ENCODE measurements around the gene MYO1G.
"Not testable (repeated sequence)": the region's sequence is repeated elsewhere in the genome, so short reads cannot be mapped to it uniquely, and the experiment has no call there.

MYO1G gene

DNA sequence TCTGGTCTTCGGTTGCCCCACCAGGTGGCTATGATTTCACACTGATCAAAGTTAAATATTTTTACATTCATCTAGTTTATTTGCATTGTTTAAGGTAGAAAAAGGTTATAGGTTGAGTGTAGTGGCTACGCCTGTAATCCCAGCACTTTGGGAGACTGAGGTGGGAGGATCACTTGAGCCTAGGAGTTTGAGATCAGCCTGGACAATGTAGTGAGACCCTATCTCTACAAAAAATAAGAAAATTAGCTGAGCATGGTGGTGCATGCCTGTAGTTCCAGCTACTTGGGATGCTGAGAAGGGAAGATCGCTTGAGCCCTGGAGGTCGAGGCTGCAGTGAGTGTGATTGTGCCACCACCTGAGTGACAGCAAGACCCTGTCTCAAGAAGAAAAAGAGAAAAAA, 25.0 kb upstream of the MYO1G start:
- no peak for DNase-seq (ENCODE audit: low spot score in 2 of 2)
- H3K4me3 Mint-ChIP-seq = no peak overlapping the region
- peaks cover 51% of the 10 kb centered on the region for H3K4me1 Mint-ChIP-seq

DNA sequence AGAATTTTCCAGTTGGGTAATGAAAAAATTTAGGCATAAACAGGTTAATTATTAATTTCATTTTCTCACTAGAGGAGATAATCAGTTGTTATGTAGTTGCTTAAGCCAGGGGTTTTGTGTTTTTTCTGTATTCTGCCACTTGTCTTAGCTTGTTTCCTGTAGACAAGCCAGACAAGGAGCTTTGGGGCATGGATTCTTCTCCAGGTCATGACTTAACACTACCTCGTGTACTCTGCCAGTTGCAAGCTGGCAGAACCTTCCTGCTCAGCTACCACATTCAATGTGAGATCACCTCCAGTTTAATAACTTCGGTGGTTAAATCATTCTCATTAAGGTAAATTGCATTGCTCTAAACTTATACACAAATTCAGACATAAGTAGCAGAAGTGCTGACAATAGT, 23.0 kb upstream of the MYO1G start:
- H3K4me1 Mint-ChIP-seq = peaks cover 48% of the 10 kb centered on the region
- DNase-seq (ENCODE audit: low spot score in 2 of 2) (no peak), ATAC-seq (no peak)
- peaks cover 46% of the 10 kb centered on the region for H3K36me3 Mint-ChIP-seq
- peak overlapping the region; percentile 81 for H3K27ac Mint-ChIP-seq
- H3K9me3 Mint-ChIP-seq = no peaks in the 10 kb centered on the region
- H3K4me3 Mint-ChIP-seq = peak overlapping the region; percentile 79

More for the DNA sequence above, 25.0 kb upstream of the MYO1G start:
- no peaks in the 10 kb centered on the region for H3K9me3 Mint-ChIP-seq
- H3K36me3 Mint-ChIP-seq = peaks cover 59% of the 10 kb centered on the region
- no peak for ATAC-seq
- no peak overlapping the region for H3K27ac Mint-ChIP-seq

DNA sequence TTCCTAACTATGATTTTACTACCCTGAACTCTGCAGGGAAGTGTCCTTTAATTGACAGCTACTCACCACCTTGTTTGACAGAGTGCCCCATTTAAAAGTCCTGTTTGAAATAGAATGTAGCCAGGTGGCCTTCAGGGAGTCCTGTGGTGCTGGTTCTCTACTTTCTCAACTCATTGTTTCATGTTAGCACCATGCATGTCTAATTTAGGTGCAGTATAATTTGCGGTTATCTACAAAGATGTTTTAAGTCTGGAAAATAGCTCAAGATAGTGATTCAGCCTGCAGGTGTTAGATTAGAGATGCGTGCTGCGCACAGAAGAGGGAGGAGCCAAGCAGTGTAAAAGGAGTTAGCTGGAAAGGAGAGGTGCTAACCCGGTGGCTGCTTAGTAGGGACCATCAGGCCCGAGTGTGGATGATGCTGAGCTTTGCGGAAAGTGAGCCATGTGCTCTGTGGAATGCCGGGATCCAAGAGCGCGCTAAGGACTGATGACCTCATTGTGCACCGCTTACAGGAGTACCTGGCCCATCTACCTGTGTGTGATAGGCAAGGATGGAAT, 22.4 kb upstream of the MYO1G start:
- Mint-ChIP-seq H3K9me3 (no peaks in the 10 kb centered on the region), H3K4me3 (peak overlapping the region; percentile 79), H3K27ac (peak overlapping the region; percentile 81), H3K4me1 (peaks cover 52% of the 10 kb centered on the region), H3K36me3 (peaks cover 51% of the 10 kb centered on the region)
- DNase-seq (ENCODE audit: low spot score in 2 of 2) = peak in 1 of 2 donors; percentile 67
- peak; percentile 33 for ATAC-seq

DNA sequence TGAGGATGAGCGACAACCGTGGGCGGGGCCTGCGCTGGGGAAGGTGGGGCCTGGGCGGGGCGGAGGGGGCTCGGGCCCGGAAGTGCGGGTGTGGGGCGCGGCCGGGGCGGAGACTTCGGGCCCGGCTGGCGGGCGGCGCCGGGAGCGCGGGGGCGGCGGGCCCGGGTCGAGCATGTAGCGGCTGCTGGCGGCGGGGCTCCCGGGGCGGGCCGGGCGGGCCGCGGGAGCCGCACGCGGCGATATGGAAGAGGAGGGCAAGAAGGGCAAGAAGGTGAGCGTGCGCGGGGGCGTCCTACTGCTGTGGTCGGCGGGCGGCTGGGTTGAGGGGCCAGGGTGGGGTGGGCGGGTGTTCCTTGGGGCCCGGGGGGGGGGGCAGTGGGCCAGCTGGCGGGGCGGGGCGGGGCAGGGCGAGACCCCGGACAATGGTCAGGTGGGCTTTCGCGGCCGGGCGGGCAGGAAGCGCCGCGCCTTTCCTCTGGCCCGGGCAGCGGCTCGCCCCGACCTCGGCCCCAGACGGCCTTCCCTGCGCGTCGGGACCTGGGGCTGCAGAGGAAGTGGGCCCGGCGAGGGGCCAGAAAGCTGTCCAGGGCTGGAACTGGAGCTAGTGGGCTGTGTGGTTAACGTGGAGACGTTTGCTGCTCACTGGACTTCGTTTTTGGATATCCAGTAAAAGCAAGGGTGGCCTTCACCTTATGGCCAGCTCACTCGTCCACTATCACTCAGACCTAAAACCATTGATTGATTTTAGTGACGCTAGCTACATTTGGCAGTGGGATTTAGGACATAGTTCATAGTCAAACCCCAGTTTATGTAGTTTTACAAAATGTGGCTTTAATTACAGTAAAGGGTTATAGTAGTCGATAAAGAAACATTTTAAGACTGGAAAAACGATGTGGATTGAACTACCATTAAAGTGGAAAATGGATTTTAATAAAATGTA, 21.5 kb upstream of the MYO1G start, which contains the start of gene CCM2:
Gene CCM2 (plus strand): TSS at position 109 of the 940 bp plus-strand sequence. CDS start 133 bp downstream, at position 242.
- peaks cover 53% of the 10 kb centered on the region for H3K4me1 Mint-ChIP-seq
- H3K9me3 Mint-ChIP-seq = no peaks in the 10 kb centered on the region
- ATAC-seq (peak; percentile 2), DNase-seq (ENCODE audit: low spot score in 2 of 2) (peak in 1 of 2 donors; percentile 77)
- peaks cover 51% of the 10 kb centered on the region for H3K36me3 Mint-ChIP-seq
- peak within 1 kb of the TSS; percentile 79 for H3K4me3 Mint-ChIP-seq
- peak within 1 kb of the TSS; percentile 81 for H3K27ac Mint-ChIP-seq

DNA sequence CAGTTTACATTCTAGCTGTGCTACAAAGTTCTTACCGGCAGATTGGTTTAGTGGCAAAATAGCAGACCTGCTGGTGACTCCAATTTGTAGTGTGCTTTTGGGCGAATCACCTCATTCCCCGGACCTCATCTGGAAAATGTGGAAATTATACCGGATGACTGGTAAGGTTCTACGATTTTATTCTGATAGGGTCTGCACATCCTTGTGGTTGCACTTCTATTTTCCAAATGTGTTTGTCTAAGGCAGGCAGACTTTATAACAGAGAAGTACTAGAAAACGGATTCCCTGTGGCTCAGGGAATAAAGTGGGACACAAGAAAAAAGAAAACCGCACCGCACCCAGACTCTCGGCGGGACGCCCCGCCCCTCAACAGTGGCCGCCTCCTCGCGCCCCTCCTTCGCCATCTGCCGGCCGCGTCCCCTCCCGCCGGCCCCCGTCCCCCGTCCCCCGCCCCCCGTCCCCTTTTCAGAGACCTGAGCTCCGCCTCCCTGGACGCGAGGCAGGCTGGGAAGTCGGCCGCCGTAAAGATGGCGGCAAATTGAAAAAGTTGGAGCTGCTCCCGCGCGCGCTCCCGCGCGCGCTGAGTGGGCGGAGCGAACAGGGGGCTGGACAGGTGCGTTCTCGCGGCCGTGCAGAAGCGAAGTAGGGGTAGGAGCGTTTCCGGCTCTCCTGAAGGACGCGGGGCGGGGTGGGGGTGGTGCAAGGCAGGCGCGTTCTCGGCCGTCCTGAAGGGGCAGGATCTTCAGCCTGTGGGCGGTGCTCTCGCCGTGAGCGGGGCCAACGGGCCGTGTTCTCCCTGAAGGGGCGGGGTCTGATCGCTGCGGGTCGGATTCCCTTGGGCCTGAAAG, 20.7 kb upstream of the MYO1G start:
- Mint-ChIP-seq H3K9me3 (no peaks in the 10 kb centered on the region), H3K4me3 (peak overlapping the region; percentile 79), H3K36me3 (peaks cover 47% of the 10 kb centered on the region), H3K4me1 (peaks cover 53% of the 10 kb centered on the region), H3K27ac (peak overlapping the region; percentile 81)
- DNase-seq (ENCODE audit: low spot score in 2 of 2) (peak; percentile 94 to 99), ATAC-seq (peak; percentile 93)

DNA sequence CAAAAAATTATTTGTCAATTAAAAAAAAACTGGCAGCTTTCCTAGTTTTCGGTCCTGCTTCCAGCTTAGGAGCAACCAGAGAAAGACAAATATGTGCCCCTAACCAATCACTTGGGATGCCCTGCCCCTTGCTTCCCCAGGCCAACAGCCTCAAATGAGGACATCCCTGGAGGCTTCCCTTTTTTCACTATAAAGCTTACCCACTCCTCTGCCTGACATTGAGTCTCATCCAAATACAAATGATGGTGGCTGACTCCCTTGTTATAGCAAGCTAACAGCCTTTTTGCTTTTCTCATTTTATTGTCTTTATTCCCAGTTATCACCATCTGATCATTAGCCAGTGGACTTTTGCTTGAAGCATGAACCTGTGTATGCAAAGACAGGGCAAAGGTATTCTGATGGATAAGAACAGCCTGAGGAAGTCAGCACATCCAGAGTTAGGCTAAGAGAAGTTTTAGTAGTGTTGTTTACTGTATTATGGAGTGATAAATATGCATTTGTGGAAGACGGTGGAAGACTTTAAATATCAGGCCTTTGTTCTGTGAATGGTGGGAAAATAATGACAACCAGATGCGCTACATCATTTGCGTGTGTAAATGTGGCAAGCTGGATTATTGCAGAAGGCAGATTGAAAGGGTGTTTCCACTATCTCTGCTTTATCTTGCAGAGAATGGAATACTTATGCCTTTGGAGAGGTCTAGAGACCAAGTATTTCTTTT, 19.5 kb upstream of the MYO1G start:
- H3K9me3 Mint-ChIP-seq = no peaks in the 10 kb centered on the region
- peaks cover 45% of the 10 kb centered on the region for H3K4me1 Mint-ChIP-seq
- H3K27ac Mint-ChIP-seq = peak overlapping the region; percentile 81
- H3K4me3 Mint-ChIP-seq = peak overlapping the region; percentile 79
- peaks cover 36% of the 10 kb centered on the region for H3K36me3 Mint-ChIP-seq
- ATAC-seq = no peak
- DNase-seq (ENCODE audit: low spot score in 2 of 2) = no peak

DNA sequence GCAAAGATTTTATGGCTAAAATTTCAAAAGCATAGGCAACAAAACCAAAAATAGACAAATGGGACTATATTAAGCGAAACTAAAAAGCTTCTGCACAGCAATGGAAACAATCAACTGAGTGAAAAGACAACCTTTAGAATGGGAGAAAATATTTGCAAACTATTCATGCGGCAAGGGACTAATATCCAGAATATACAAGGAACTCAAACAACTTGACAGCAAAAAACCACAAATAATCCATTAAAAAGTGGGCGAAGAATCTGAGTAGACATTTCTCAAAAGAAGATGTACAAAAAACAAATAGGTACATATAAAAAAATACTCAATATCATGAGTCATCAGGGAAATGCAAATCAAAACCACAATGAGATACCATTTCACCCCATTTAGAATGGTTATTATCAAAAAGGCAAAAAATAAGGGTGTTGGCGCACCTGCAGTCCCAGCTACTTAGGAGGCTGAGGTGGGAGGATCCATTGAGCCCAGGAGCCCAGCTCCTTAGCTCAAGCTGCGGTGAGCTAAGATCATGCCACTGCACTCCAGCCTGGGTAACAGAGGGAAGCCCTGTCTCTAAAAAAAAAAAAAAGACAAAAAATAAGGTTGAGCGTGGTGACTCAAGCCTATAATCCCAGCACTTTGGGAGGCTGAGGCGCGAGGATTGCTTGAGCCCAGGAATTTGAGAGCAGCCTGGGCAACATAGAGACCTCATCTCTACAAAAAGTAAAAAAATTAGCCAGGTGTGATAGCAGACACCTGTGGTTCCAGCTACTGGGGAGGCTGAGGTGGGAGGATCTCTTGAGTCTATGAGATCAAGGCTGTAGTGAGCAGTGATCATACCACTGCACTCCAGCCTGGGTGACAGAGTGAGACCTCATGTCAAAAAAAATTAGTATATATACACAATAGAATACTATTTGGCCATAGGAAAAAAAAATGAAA, 17.0 kb upstream of the MYO1G start:
- Mint-ChIP-seq H3K4me1 (peaks cover 33% of the 10 kb centered on the region), H3K36me3 (peaks cover 12% of the 10 kb centered on the region), H3K27ac (peak overlapping the region; percentile 81), H3K4me3 (peak overlapping the region; percentile 30), H3K9me3 (no peaks in the 10 kb centered on the region)
- no peak for DNase-seq (ENCODE audit: low spot score in 2 of 2)
- no peak for ATAC-seq

DNA sequence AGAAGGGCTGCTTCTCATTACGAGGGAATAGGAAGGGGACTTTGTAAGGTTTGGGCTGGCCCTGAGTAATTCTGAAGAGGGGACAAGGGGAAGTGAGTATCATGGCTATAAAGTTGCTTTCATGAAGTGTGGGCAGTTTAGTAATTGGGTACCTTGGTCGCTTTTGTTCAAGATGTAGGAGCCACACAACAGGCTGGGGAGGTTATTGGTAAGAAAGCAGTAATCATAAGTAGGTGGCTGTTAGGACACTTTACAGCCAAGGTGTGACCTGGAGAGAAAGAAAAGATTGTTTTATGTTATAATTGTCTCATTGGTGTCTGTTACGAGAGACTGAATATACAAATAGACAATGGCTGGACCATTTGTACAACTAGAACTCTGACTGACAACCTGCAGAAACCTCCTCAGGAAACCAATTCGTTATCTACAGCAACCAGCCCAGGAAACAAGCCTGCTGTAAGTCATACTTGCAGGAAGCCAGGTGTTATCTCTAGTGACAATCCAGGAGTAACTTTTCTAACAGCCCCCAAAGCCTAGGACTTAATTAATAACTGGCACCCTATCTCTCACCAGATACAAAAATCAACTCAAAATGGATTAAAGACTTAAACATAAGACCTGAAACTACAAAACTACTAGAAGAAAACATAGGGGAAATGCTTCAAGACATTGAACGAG, 16.2 kb upstream of the MYO1G start:
- Mint-ChIP-seq H3K4me3 (peak overlapping the region; percentile 30), H3K9me3 (no peaks in the 10 kb centered on the region), H3K36me3 (peaks cover 11% of the 10 kb centered on the region), H3K27ac (peak overlapping the region; percentile 81), H3K4me1 (peaks cover 32% of the 10 kb centered on the region)
- no peak for DNase-seq (ENCODE audit: low spot score in 2 of 2)
- ATAC-seq = no peak

DNA sequence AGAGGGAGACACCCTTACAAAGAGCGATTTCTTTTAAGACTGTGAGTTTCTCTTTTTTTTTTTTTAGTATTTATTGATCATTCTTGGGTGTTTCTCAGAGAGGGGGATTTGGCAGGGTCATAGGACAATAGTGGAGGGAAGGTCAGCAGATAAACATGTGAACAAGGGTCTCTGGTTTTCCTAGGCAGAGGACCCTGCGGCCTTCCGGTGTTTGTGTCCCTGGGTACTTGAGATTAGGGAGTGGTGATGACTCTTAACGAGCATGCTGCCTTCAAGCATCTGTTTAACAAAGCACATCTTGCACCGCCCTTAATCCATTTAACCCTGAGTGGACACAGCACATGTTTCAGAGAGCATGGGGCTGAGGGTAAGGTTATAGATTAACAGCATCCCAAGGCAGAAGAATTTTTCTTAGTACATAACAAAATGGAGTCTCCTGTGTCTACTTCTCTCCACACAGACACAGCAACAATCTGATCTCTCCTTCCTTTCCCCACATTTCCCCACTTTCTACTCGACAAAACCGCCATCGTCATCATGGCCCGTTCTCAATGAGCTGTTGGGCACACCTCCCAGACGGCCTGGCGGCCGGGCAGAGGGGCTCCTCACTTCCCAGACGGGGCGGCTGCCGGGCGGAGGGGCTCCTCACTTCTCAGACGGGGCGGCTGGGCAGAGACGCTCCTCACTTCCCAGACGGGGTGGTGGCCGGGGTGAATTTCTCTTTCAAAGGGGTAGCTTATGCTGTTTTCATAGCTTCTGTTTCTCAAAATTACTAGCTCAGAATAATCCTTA, 13.4 kb upstream of the MYO1G start:
- Mint-ChIP-seq H3K4me1 (peaks cover 34% of the 10 kb centered on the region), H3K27ac (peak overlapping the region; percentile 20)
- not testable (repeated sequence) for H3K36me3 Mint-ChIP-seq; H3K9me3 Mint-ChIP-seq; DNase-seq (ENCODE audit: low spot score in 2 of 2); ATAC-seq; H3K4me3 Mint-ChIP-seq

DNA sequence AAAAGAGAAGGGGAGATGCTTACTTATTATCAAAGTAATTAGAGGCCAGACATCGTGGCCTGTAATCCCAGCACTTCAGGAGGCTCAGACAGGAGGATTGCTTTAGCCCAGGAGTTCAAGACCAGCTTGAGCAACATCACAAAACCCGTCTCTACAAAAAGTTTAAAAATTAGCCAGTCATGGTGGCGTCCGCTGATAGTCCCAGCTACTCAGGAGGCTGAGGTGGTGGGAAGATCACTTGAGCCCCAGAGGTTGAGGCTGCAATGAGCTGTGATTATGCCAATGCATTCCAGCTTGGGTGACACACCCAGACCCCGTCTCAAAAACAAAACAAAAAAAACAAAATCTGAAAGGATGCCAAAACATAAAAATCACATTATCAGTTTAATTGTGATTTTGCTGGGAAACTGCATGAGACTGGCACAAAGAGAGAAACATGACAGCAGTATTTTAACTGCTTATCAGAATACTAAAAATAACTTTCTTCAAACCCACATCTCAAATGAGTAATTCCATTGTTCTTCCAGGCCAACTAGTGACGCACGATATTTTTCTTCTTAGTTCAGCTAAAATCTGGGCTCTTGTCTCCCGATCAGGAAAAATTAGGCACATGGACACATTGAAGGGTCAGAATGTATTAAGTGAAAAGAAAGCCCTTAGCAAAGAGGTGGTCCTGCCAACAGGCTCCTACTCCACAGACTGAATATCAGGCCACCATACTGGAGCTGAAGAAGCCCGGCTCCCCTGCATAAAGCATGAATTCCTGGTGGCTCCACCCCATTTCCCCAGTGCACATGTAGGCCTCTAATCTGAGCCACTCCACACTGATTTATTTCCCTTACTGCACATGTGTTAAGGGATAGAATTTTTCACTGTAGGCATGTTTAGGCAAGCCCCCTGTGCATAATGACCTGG, 11.6 kb upstream of the MYO1G start:
- Mint-ChIP-seq H3K36me3 (peaks cover 16% of the 10 kb centered on the region), H3K4me3 (no peak overlapping the region), H3K9me3 (no peaks in the 10 kb centered on the region), H3K4me1 (peaks cover 33% of the 10 kb centered on the region), H3K27ac (no peak overlapping the region)
- DNase-seq (ENCODE audit: low spot score in 2 of 2) (no peak), ATAC-seq (no peak)

DNA sequence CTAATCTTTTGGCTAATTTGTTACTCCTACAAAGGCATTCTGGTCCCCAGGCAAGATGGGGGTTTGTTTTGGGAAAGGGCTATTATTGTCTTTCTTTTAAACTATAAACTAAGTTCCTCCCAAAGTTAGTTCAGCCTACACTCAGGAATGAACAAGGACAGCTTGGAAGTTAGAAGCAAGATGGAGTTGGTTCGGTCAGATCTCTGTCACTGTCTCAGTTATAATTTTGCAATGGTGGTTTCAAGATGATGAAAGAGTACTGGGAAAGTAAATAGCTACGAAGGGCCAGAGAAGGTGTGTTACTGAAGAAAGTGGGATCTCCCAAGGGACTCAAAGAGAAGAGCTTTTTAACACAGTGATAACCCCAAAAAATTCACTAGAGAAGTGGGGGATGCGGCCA, 10.3 kb upstream of the MYO1G start:
- DNase-seq (ENCODE audit: low spot score in 2 of 2) (no peak), ATAC-seq (no peak)
- Mint-ChIP-seq H3K4me1 (peaks cover 35% of the 10 kb centered on the region), H3K9me3 (no peaks in the 10 kb centered on the region), H3K4me3 (no peak overlapping the region), H3K27ac (no peak overlapping the region), H3K36me3 (peaks cover 28% of the 10 kb centered on the region)

DNA sequence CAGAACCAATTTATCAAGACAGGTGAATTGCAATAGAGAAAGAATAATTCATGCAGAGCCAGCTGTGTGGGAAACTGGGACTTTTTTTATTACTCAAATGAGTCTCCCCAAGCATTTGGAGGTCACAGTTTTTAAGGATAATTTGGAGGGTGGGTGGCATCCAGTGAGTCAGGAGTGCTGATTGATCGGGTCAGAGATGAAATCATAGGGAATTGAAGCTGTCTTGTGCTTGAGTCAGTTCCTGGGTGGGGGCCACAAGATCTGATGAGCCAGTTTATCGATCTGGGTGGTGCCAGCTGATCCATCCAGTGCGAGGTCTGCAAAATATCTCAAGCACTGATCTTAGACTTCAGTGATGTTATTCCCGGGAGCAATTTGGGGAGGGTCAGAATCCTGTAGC, 9.9 kb upstream of the MYO1G start:
- Mint-ChIP-seq H3K36me3 (peaks cover 33% of the 10 kb centered on the region), H3K9me3 (no peaks in the 10 kb centered on the region), H3K4me3 (no peak overlapping the region), H3K27ac (no peak overlapping the region), H3K4me1 (peaks cover 39% of the 10 kb centered on the region)
- DNase-seq (ENCODE audit: low spot score in 2 of 2) = no peak
- ATAC-seq = no peak

All from stimulated activated effector memory CD8-positive, alpha-beta T cell treated with anti-CD3 and anti-CD28 coated beads, Interleukin-12 subunit alpha, Interleukin-12 subunit beta, amount 100 ng/mL, for 72 hours (primary cell).